HEK293 (cell line): ENCODE data around the gene MRPS27.

Experiments used
- CTCF ChIA-PET: fragments of 350-600 bp; formaldehyde crosslinking; extraction: SDS; loops from one replicate; lab custom pipeline; 2021; ENCODE audit warnings: antibody characterized with exemption; lab: Yijun Ruan, JAX
- POLR2A ChIA-PET: fragments of 300-600 bp; formaldehyde crosslinking; extraction: SDS; loops from one replicate; lab custom pipeline; 2020; ENCODE audit warnings: antibody characterized with exemption, inconsistent platforms; lab: Yijun Ruan, JAX
- H3K27ac ChIP-seq: fragments of 200-500 bp; sonication (Bioruptor generic); 2 replicates; pipeline ENCODE4 v1.5.1; 2014; ENCODE audit warnings: low read depth, low read length, control low read depth, inconsistent platforms; ENCODE audit errors: extremely low read depth
- H3K36me3 ChIP-seq, 2 experiments: fragments of 200-500 bp in 1 of 2; sonication (Bioruptor generic) in 1 of 2; 1 replicate in 1 of 2; 2 replicates in 1 of 2; pipeline ENCODE4 v1.5.1; 2014 to 2017; ENCODE audit warnings: inconsistent platforms in 2 of 2, low read length in 2 of 2; ENCODE audit not compliant: control insufficient read depth in 2 of 2, insufficient read depth in 1 of 2
- H3K4me1 ChIP-seq: fragments of 200-500 bp; sonication (Bioruptor generic); 2 replicates; pipeline ENCODE4 v1.5.1; 2014; ENCODE audit warnings: mild to moderate bottlenecking, low read length, inconsistent platforms; ENCODE audit not compliant: control insufficient read depth, insufficient read depth
- H3K4me3 ChIP-seq: 2 replicates; pipeline ENCODE4 v1.5.1; 2011; ENCODE audit warnings: low read depth, mild to moderate bottlenecking, control low read depth, low read length, moderate library complexity
- H3K9me3 ChIP-seq: fragments of 200-500 bp; sonication (Bioruptor generic); 2 replicates; pipeline ENCODE4 v1.5.1; 2014; ENCODE audit warnings: low read depth, low read length, inconsistent platforms; ENCODE audit not compliant: control insufficient read depth, insufficient read depth
- BCL11B ChIP-seq: fragments of 450-650 bp; formaldehyde crosslinking; IDR thresholded peaks from 2 replicates; pipeline ENCODE4 v1.5.1; 2016; ENCODE audit warnings: low read depth, missing biosample characterization, missing genetic modification characterization
- PBX3 ChIP-seq: sonication (generic); formaldehyde crosslinking; IDR thresholded peaks from 2 replicates; pipeline ENCODE4 v1.8.1; 2022; ENCODE audit warnings: mild to moderate bottlenecking, moderate library complexity, missing genetic modification reagents
- SP3 ChIP-seq: fragments of 450-650 bp; formaldehyde crosslinking; IDR thresholded peaks from 2 replicates; pipeline ENCODE4 v1.5.1; 2016; ENCODE audit warnings: missing biosample characterization, missing genetic modification characterization
- TCF7L2 ChIP-seq: IDR thresholded peaks from 2 replicates; pipeline ENCODE4 v1.6.1; 2011; ENCODE audit warnings: low read depth, mild to moderate bottlenecking, inconsistent platforms, low read length, moderate library complexity, borderline replicate concordance
- ZBTB21 ChIP-seq: fragments of 450-650 bp; formaldehyde crosslinking; IDR thresholded peaks from 2 replicates; pipeline ENCODE4 v1.5.1; 2017; ENCODE audit warnings: missing biosample characterization, missing genetic modification characterization
- ZBTB44 ChIP-seq: fragments of 450-650 bp; IDR thresholded peaks from 2 replicates; pipeline ENCODE4 v1.5.1; 2018; ENCODE audit warnings: missing biosample characterization, mild to moderate bottlenecking, missing genetic modification characterization
- ZNF112 ChIP-seq: fragments of 450-650 bp; formaldehyde crosslinking; IDR thresholded peaks from 2 replicates; pipeline ENCODE4 v1.5.0; 2017; ENCODE audit warnings: missing biosample characterization, missing genetic modification characterization
- ZNF155 ChIP-seq: fragments of 450-650 bp; formaldehyde crosslinking; IDR thresholded peaks from 2 replicates; pipeline ENCODE4 v1.5.1; 2016; ENCODE audit warnings: missing biosample characterization, missing genetic modification characterization
- ZNF157 ChIP-seq: fragments of 450-650 bp; formaldehyde crosslinking; IDR thresholded peaks from 2 replicates; pipeline ENCODE4 v1.5.1; 2016; ENCODE audit warnings: missing biosample characterization, missing genetic modification characterization
- ZNF169 ChIP-seq: fragments of 450-650 bp; formaldehyde crosslinking; IDR thresholded peaks from 2 replicates; pipeline ENCODE4 v1.5.1; 2016; ENCODE audit warnings: missing biosample characterization, missing genetic modification characterization
- ZNF23 ChIP-seq: fragments of 450-650 bp; formaldehyde crosslinking; IDR thresholded peaks from 2 replicates; pipeline ENCODE4 v1.5.1; 2016; ENCODE audit warnings: missing biosample characterization, missing genetic modification characterization, borderline replicate concordance
- ZNF394 ChIP-seq: fragments of 450-650 bp; formaldehyde crosslinking; IDR thresholded peaks from 2 replicates; pipeline ENCODE4 v1.5.1; 2016; ENCODE audit warnings: missing biosample characterization, missing genetic modification characterization, mild to moderate bottlenecking, moderate library complexity, borderline replicate concordance
- ZNF404 ChIP-seq: fragments of 450-650 bp; formaldehyde crosslinking; IDR thresholded peaks from 2 replicates; pipeline ENCODE4 v1.5.1; 2017; ENCODE audit warnings: missing biosample characterization, missing genetic modification characterization
- ZNF426 ChIP-seq: fragments of 450-650 bp; formaldehyde crosslinking; IDR thresholded peaks from 2 replicates; pipeline ENCODE4 v1.5.1; 2017; ENCODE audit warnings: missing biosample characterization, missing genetic modification characterization, mild to moderate bottlenecking, inconsistent platforms, moderate library complexity
- ZNF501 ChIP-seq: fragments of 450-650 bp; formaldehyde crosslinking; IDR thresholded peaks from 2 replicates; pipeline ENCODE4 v1.5.1; 2016; ENCODE audit warnings: missing biosample characterization, missing genetic modification characterization
- ZNF580 ChIP-seq: fragments of 450-650 bp; formaldehyde crosslinking; IDR thresholded peaks from 2 replicates; pipeline ENCODE4 v1.5.1; 2016; ENCODE audit warnings: missing biosample characterization, missing genetic modification characterization
- ZNF626 ChIP-seq: fragments of 450-650 bp; sonication (Bioruptor Pico); formaldehyde crosslinking; IDR thresholded peaks from 2 replicates; pipeline ENCODE4 v1.5.1; 2018; ENCODE audit warnings: missing biosample characterization, missing genetic modification characterization, inconsistent platforms
- ZNF629 ChIP-seq: fragments of 450-650 bp; formaldehyde crosslinking; IDR thresholded peaks from 2 replicates; pipeline ENCODE4 v1.5.1; 2017; ENCODE audit warnings: missing biosample characterization, missing genetic modification characterization
- ZNF747 ChIP-seq: fragments of 450-650 bp; formaldehyde crosslinking; IDR thresholded peaks from 2 replicates; pipeline ENCODE4 v1.5.1; 2016; ENCODE audit warnings: missing biosample characterization, missing genetic modification characterization
- ZNF843 ChIP-seq: fragments of 450-650 bp; formaldehyde crosslinking; IDR thresholded peaks from 2 replicates; pipeline ENCODE4 v1.5.1; 2016; ENCODE audit warnings: missing biosample characterization, missing genetic modification characterization
- ZSCAN18 ChIP-seq: fragments of 450-650 bp; formaldehyde crosslinking; IDR thresholded peaks from 2 replicates; pipeline ENCODE4 v1.5.1; 2016; ENCODE audit warnings: missing biosample characterization, missing genetic modification characterization
- ZSCAN5A ChIP-seq: fragments of 450-650 bp; formaldehyde crosslinking; IDR thresholded peaks from 2 replicates; pipeline ENCODE4 v1.5.1; 2016; ENCODE audit warnings: missing biosample characterization, missing genetic modification characterization

The MRPS27 gene

GRCh38 chr5:72184408-72184807 is 135.6 kb downstream of the MRPS27 start:
- no peak for TF ChIP-seq BCL11B (tag by site-specific recombination)
- no peak for TF ChIP-seq ZNF169
- no peak for TF ChIP-seq ZNF747 (tag by site-specific recombination)
- no peak for TF ChIP-seq ZSCAN5A
- TF ChIP-seq ZNF626 (tag by site-specific recombination), result no peak
- TF ChIP-seq TCF7L2, result no peak
- TF ChIP-seq ZNF629 (tag by site-specific recombination), result no peak
- no peak for TF ChIP-seq ZNF580
- TF ChIP-seq ZNF155 (tag by site-specific recombination), result no peak
- Histone ChIP-seq H3K27ac (no peak overlapping the region), H3K36me3 (peaks cover 0 to 42% of the 10 kb centered on the region in 2 experiments; a peak in 2 of 3 replicates), H3K9me3 (no peaks in the 10 kb centered on the region), H3K4me1 (no peaks in the 10 kb centered on the region), H3K4me3 (no peak overlapping the region)
- CTCF ChIA-PET, result no interaction called here
- POLR2A ChIA-PET, result no interaction called here

- ChIA-PET POLR2A (no interaction called here), CTCF (no interaction called here)
- no peak overlapping the region for H3K4me3 ChIP-seq
- no peak for TF ChIP-seq SP3 (tag by site-specific recombination)
- no peak for TF ChIP-seq ZNF394 (tag by site-specific recombination)
- no peak for TF ChIP-seq ZBTB21 (tag by site-specific recombination)
- TF ChIP-seq ZNF112 (tag by site-specific recombination), result no peak
- TF ChIP-seq ZNF23 (tag by site-specific recombination), result no peak
- no peak for TF ChIP-seq ZNF426 (tag by site-specific recombination)
- TF ChIP-seq ZNF157 (tag by site-specific recombination), result no peak
- no peak for TF ChIP-seq ZSCAN18
- TF ChIP-seq ZNF501, result no peak
- no peak for TF ChIP-seq ZNF843 (tag by site-specific recombination)
- no peak for TF ChIP-seq ZBTB44 (tag by site-specific recombination)
- TF ChIP-seq ZNF404, result no peak
- TF ChIP-seq PBX3 (CRISPR knock-in tag), result no peak
- no peaks in the 10 kb centered on the region for H3K9me3 ChIP-seq
- H3K36me3 ChIP-seq, result peaks cover 0 to 39% of the 10 kb centered on the region in 2 experiments; a peak in 2 of 3 replicates
- H3K27ac ChIP-seq, result no peak overlapping the region
- H3K4me1 ChIP-seq, result no peaks in the 10 kb centered on the region
Observed at GRCh38 chr5:72183101-72183520, 136.9 kb downstream of the MRPS27 start.
